Muscle layer of duodenum (tissue), 2 donors: ENCODE data around the gene ZNF628.

ENCODE experiments used
- H3K27ac ChIP-seq: one replicate; pipeline ENCODE4 v1.7.0; 2013; ENCODE audit warnings: mild to moderate bottlenecking, low read length
- H3K27me3 ChIP-seq: one replicate; pipeline ENCODE4 v1.7.0; 2013; ENCODE audit warnings: low read depth, mild to moderate bottlenecking, control low read depth, low read length
- H3K36me3 ChIP-seq, 2 donors: one replicate each; pipeline ENCODE4 v1.7.0; 2013; ENCODE audit warnings: low read length in 2 of 2, control low read depth in 1 of 2, mild to moderate bottlenecking in 1 of 2; ENCODE audit not compliant: insufficient read depth in 2 of 2, control insufficient read depth in 1 of 2
- H3K4me1 ChIP-seq, 2 donors: one replicate each; pipeline ENCODE4 v1.7.0; 2013; ENCODE audit warnings: low read length in 2 of 2, mild to moderate bottlenecking in 2 of 2, control low read depth in 1 of 2, moderate library complexity in 1 of 2; ENCODE audit not compliant: insufficient read depth in 2 of 2, control insufficient read depth in 1 of 2
- H3K4me3 ChIP-seq, 2 donors: one replicate each; pipeline ENCODE4 v1.7.0; 2013; ENCODE audit warnings: low read length in 2 of 2, low read depth in 1 of 2, mild to moderate bottlenecking in 1 of 2
- H3K9me3 ChIP-seq, 2 donors: one replicate each; pipeline ENCODE4 v1.7.0; 2013; ENCODE audit warnings: low read length in 2 of 2, control low read depth in 1 of 2, mild to moderate bottlenecking in 1 of 2; ENCODE audit not compliant: control insufficient read depth in 1 of 2
- donor health status: healthy.

The ZNF628 gene

GRCh38 chr19:55468054-55468393, 8.4 kb upstream of the ZNF628 start:
- H3K27me3 ChIP-seq = no peaks in the 10 kb centered on the region
- H3K4me1 ChIP-seq = peaks cover 4 to 8% of the 10 kb centered on the region in 2 donors
- no peak overlapping the region for H3K27ac ChIP-seq
- no peaks in the 10 kb centered on the region for H3K36me3 ChIP-seq
- H3K9me3 ChIP-seq = no peaks in the 10 kb centered on the region
- H3K4me3 ChIP-seq = no peak overlapping the region

- Histone ChIP-seq H3K4me3 (no peak overlapping the region), H3K27ac (no peak overlapping the region), H3K9me3 (no peaks in the 10 kb centered on the region), H3K4me1 (peaks cover 8 to 14% of the 10 kb centered on the region in 2 donors), H3K27me3 (no peaks in the 10 kb centered on the region), H3K36me3 (no peaks in the 10 kb centered on the region)
These were observed 5.2 kb upstream of the ZNF628 start for GRCh38 chr19:55471266-55471665.

- Histone ChIP-seq H3K27ac (no peak overlapping the region), H3K4me3 (no peak overlapping the region), H3K9me3 (no peaks in the 10 kb centered on the region), H3K27me3 (no peaks in the 10 kb centered on the region), H3K36me3 (no peaks in the 10 kb centered on the region), H3K4me1 (peaks cover 6 to 18% of the 10 kb centered on the region in 2 donors)
These were observed 4.0 kb upstream of the ZNF628 start for GRCh38 chr19:55472463-55472862.

- H3K27me3 ChIP-seq = no peaks in the 10 kb centered on the region
- H3K4me1 ChIP-seq = peaks cover 9 to 16% of the 10 kb centered on the region in 2 donors
- no peak overlapping the region for H3K4me3 ChIP-seq
- H3K27ac ChIP-seq = no peak overlapping the region
- no peaks in the 10 kb centered on the region for H3K36me3 ChIP-seq
- H3K9me3 ChIP-seq = no peaks in the 10 kb centered on the region
These were observed 3.0 kb upstream of the ZNF628 start for GRCh38 chr19:55473225-55474012.

GRCh38 chr19:55474269-55475265, 1.9 kb upstream of the ZNF628 start:
- Histone ChIP-seq H3K4me3 (no peak overlapping the region), H3K9me3 (no peaks in the 10 kb centered on the region), H3K27ac (no peak overlapping the region), H3K36me3 (no peaks in the 10 kb centered on the region), H3K4me1 (peaks cover 9 to 16% of the 10 kb centered on the region in 2 donors), H3K27me3 (no peaks in the 10 kb centered on the region)

GRCh38 chr19:55477905-55478304, 1.5 kb downstream of the ZNF628 start:
- H3K4me3 ChIP-seq = peak overlapping the region; percentile 16 to 75
- peaks cover 0 to 15% of the 10 kb centered on the region in 2 donors for H3K36me3 ChIP-seq
- H3K27ac ChIP-seq = no peak overlapping the region
- H3K9me3 ChIP-seq = no peaks in the 10 kb centered on the region
- no peaks in the 10 kb centered on the region for H3K27me3 ChIP-seq
- peaks cover 9 to 16% of the 10 kb centered on the region in 2 donors for H3K4me1 ChIP-seq

GRCh38 chr19:55478364-55478763, 1.9 kb downstream of the ZNF628 start:
- Histone ChIP-seq H3K9me3 (no peaks in the 10 kb centered on the region), H3K4me3 (no peak overlapping the region), H3K27me3 (no peaks in the 10 kb centered on the region), H3K36me3 (peaks cover 0 to 19% of the 10 kb centered on the region in 2 donors), H3K27ac (no peak overlapping the region), H3K4me1 (peaks cover 9 to 16% of the 10 kb centered on the region in 2 donors)

- Histone ChIP-seq H3K36me3 (peaks cover 0 to 19% of the 10 kb centered on the region in 2 donors), H3K27me3 (no peaks in the 10 kb centered on the region), H3K4me1 (peaks cover 9 to 22% of the 10 kb centered on the region in 2 donors), H3K9me3 (no peaks in the 10 kb centered on the region), H3K27ac (no peak overlapping the region), H3K4me3 (no peak overlapping the region)
These were observed 2.6 kb downstream of the ZNF628 start for GRCh38 chr19:55479045-55479444.

- Histone ChIP-seq H3K9me3 (no peaks in the 10 kb centered on the region), H3K27ac (no peak overlapping the region), H3K4me1 (peaks cover 9 to 28% of the 10 kb centered on the region in 2 donors)
These were observed 3.2 kb downstream of the ZNF628 start for GRCh38 chr19:55479451-55480230.

GRCh38 chr19:55481148-55481793, 4.9 kb downstream of the ZNF628 start:
- Histone ChIP-seq H3K27ac (no peak overlapping the region), H3K4me1 (peaks cover 8 to 34% of the 10 kb centered on the region in 2 donors), H3K4me3 (no peak overlapping the region), H3K36me3 (peaks cover 0 to 19% of the 10 kb centered on the region in 2 donors), H3K9me3 (no peaks in the 10 kb centered on the region), H3K27me3 (no peaks in the 10 kb centered on the region)

More at GRCh38 chr19:55479451-55480230, 3.2 kb downstream of the ZNF628 start:
- no peak overlapping the region for H3K4me3 ChIP-seq
- H3K36me3 ChIP-seq = peaks cover 0 to 19% of the 10 kb centered on the region in 2 donors
- no peaks in the 10 kb centered on the region for H3K27me3 ChIP-seq
